Measurements from ENCODE around the gene CTSD. TPM values are rescaled to one million over a fixed set of nuclear protein-coding genes. Genes with fewer than 3 reads are reported as not detected.

CTSD gene
- total and polyA plus RNA-seq, 12 donors, result 191 to 4,168 (median 1,999) TPM

DNA sequence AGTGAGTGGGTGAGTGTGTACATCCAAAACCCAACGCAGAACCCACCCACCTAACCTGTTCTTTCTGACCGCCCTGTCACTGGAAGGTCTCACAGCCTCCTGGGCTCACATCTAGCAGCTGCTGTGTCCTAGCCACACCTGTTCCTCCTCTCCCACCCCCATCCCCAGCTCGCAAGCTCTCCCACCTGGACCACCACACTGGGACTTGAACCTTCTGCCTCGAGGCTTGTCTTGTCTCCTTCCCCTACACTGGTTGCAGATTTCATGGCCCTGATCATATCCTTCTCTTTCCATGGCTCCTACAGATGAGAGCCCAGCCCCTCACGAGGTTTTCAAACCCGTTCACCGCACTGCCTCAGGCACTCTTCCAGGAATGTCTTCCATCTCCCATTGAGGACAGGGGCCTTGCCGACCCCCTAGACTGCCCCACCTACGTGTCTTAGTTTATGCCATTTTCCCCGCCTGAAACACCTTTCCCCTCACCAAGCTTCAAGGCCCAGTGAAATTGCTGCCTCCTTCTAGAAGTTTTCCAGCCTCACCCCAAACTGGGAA lies 20.1 kb downstream of the CTSD start:
- Histone ChIP-seq H3K4me1 (replicated peaks in 1 of 2) (peaks cover 22 to 39% of the 10 kb centered on the region in 2 donors), H3K36me3 (replicated peaks in 1 of 2) (no peaks in the 10 kb centered on the region), H3K27ac (peak overlapping the region in 3 of 5 donors; percentile 41 to 93 (median 63)), H3K4me3 (no peak overlapping the region), H3K27me3 (no peaks in the 10 kb centered on the region), H3K9me3 (replicated peaks in 1 of 3) (no peaks in the 10 kb centered on the region)
- intact Hi-C loops (cut with DNase I), result no loop called here
- 70 to 80% (median 73%) methylated on average over 10 of the region's 10 CpGs for WGBS, 4 donors
- TF ChIP-seq CTCF (IDR thresholded peaks at IDR 0.05) (no peak), POLR2A (IDR thresholded peaks at IDR 0.05) (no peak)
- DNase-seq, result peak in 5 of 7 donors; percentile 22 to 53 (median 35)

DNA sequence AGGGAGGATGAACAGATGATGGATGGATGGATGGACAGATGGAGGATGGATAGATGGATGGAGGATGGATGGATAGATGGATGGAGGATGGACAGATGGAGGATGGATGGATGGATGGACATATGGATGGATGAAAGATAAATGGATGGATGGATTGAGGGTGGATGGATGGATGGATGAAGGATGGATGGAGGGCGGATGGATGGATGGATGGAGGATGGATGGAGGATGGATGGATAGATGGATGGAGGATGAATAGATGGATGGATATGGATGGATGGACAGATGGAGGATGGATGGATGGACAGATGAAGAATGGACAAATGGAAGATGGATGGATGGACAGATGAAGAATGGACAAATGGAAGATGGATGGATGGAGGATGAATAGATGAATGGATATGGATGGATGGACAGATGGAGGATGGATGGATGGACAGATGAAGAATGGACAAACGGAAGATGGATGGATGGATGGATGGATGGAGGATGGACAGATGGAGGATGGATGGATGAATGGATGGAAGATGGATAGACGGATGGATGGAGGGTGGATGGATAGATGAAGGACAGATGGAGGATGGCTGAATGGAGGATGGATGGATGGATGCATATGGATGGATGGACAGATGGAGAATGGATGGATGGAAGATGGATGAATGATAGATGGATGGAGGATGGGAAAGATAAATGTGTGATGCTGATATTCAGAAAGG lies 20.7 kb downstream of the CTSD start:
- Histone ChIP-seq H3K9me3 (replicated peaks in 1 of 3) (no peaks in the 10 kb centered on the region), H3K4me3 (no peak overlapping the region), H3K4me1 (replicated peaks in 1 of 2) (peaks cover 22 to 39% of the 10 kb centered on the region in 2 donors), H3K36me3 (replicated peaks in 1 of 2) (no peaks in the 10 kb centered on the region), H3K27me3 (no peaks in the 10 kb centered on the region), H3K27ac (no peak overlapping the region)
- DNase-seq, result no peak
- intact Hi-C loops (cut with DNase I), result no loop called here
- WGBS, 4 donors, result 65 to 80% (median 76%) methylated on average over 3 of the region's 3 CpGs
- TF ChIP-seq POLR2A (IDR thresholded peaks at IDR 0.05) (no peak), CTCF (IDR thresholded peaks at IDR 0.05) (no peak)

DNA sequence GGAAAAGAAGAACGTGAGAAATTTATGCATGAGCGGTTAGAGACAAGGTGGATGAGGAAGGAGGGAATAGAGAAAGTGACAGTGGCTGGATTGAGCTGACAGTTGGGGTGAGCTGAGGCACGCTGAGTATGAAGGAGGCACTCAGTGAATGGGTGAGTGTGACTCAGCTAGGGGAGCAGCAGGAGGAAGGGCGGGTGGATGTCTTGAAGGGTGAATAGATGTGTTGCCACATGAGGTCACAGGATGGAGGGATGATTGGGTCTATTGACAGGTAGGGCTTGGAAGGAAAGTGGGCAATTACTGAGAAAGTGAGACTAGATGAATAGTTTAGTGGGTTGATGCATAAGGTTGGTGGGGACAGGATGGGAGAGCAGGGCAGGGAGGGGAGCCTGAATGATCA lies 21.4 kb downstream of the CTSD start:
- peaks cover 21 to 33% of the 10 kb centered on the region in 2 donors for H3K4me1 ChIP-seq (replicated peaks in 1 of 2)
- intact Hi-C loops (cut with DNase I), result no loop called here
- H3K36me3 ChIP-seq (replicated peaks in 1 of 2), result no peaks in the 10 kb centered on the region
- H3K27ac ChIP-seq, result no peak overlapping the region
- WGBS, 4 donors, result 53 to 72% (median 62%) methylated on average over 4 of the region's 4 CpGs
- peaks cover 0 to 1% (median 0%) of the 10 kb centered on the region in 3 donors for H3K9me3 ChIP-seq (replicated peaks in 1 of 3)
- TF ChIP-seq POLR2A (IDR thresholded peaks at IDR 0.05), result no peak
- TF ChIP-seq CTCF (IDR thresholded peaks at IDR 0.05), result no peak
- no peaks in the 10 kb centered on the region for H3K27me3 ChIP-seq
- peak in 6 of 7 donors; percentile 12 to 45 (median 26) for DNase-seq
- H3K4me3 ChIP-seq, result no peak overlapping the region

- Histone ChIP-seq H3K4me3 (no peak overlapping the region), H3K36me3 (replicated peaks in 1 of 2) (no peaks in the 10 kb centered on the region), H3K4me1 (replicated peaks in 1 of 2) (peaks cover 15 to 27% of the 10 kb centered on the region in 2 donors), H3K9me3 (replicated peaks in 1 of 3) (peaks cover 0 to 7% (median 0%) of the 10 kb centered on the region in 3 donors), H3K27me3 (no peaks in the 10 kb centered on the region), H3K27ac (no peak overlapping the region)
- WGBS, 4 donors, result 65 to 75% (median 71%) methylated on average over 4 of the region's 4 CpGs
- TF ChIP-seq CTCF (IDR thresholded peaks at IDR 0.05) (no peak), POLR2A (IDR thresholded peaks at IDR 0.05) (no peak)
- intact Hi-C loops (cut with DNase I), result no loop called here
- peak in 3 of 7 donors; percentile 12 to 42 (median 32) for DNase-seq
Observed at GRCh38 chr11:1741741-1742140, 22.0 kb downstream of the CTSD start.

Data from adrenal gland (tissue), 12 donors.